PC-3 (cell line): ENCODE results near the gene ACIN1. TPM values are rescaled to one million over a fixed set of nuclear protein-coding genes. Genes with fewer than 3 reads are reported as not detected.

Experiments used
- ATAC-seq: fragments of 200-7000 bp; cut with Tn5 transposase; 2 replicates; pipeline ENCODE4 v1.9.1; 2020; ENCODE audit warnings: mild to moderate bottlenecking, moderate library complexity
- BruUV-seq: library from RNA; stranded (reverse); fragments of 400-500 nt; replicated peaks from 2 replicates; lab custom pipeline; 2021; lab: Mats Ljungman, UMichigan
- CTCF ChIA-PET: fragments of 300-600 bp; sonication (Branson Sonifier 250); formaldehyde crosslinking; loops from one replicate; lab custom pipeline; 2022; ENCODE audit warnings: antibody characterized with exemption; lab: Charles Lee
- POLR2A ChIA-PET: fragments of 300-600 bp; sonication (Branson Sonifier 250); formaldehyde crosslinking; loops from one replicate; lab custom pipeline; 2022; ENCODE audit warnings: antibody characterized with exemption; ENCODE audit not compliant: unreplicated experiment; lab: Charles Lee
- DNase-seq: peaks from one replicate; pipeline ENCODE4 v3.0.0-alpha.2; 2015
- H2AFZ ChIP-seq: fragments of 300-600 bp; sonication (generic); 2 replicates; pipeline ENCODE4 v1.6.0; 2016; ENCODE audit warnings: antibody characterized with exemption, low read length
- H3F3A ChIP-seq: fragments of 300-600 bp; sonication (generic); one replicate; pipeline ENCODE4 v1.6.0; 2017; ENCODE audit warnings: antibody characterized with exemption, low read length, control low read depth, mild to moderate bottlenecking; ENCODE audit not compliant: unreplicated experiment
- H3K27ac ChIP-seq: fragments of 300-600 bp; sonication (generic); 2 replicates; pipeline ENCODE4 v1.5.1; 2016; ENCODE audit warnings: mild to moderate bottlenecking, low read length
- H3K27me3 ChIP-seq: fragments of 300-600 bp; sonication (generic); 2 replicates; pipeline ENCODE4 v1.6.1; 2016; ENCODE audit warnings: low read length, mixed read lengths
- H3K36me3 ChIP-seq: fragments of 300-600 bp; sonication (generic); 2 replicates; pipeline ENCODE4 v1.6.1; 2016; ENCODE audit warnings: low read depth, mixed run types, low read length, mixed read lengths
- H3K4me1 ChIP-seq: fragments of 300-600 bp; sonication (generic); 2 replicates; pipeline ENCODE4 v1.5.1; 2016; ENCODE audit warnings: low read length; ENCODE audit not compliant: insufficient read depth
- H3K4me2 ChIP-seq: fragments of 300-600 bp; sonication (generic); 2 replicates; pipeline ENCODE4 v1.6.0; 2016; ENCODE audit warnings: low read length
- H3K4me3 ChIP-seq: fragments of 300-600 bp; sonication (generic); 2 replicates; pipeline ENCODE4 v1.5.1; 2016; ENCODE audit warnings: mild to moderate bottlenecking, low read length, mixed read lengths
- H3K79me2 ChIP-seq: fragments of 300-600 bp; sonication (generic); 2 replicates; pipeline ENCODE4 v1.6.1; 2017; ENCODE audit warnings: low read length, mixed read lengths
- H3K9ac ChIP-seq: fragments of 300-600 bp; sonication (generic); 2 replicates; pipeline ENCODE4 v1.6.0; 2016; ENCODE audit warnings: mild to moderate bottlenecking, low read length
- H3K9me2 ChIP-seq: fragments of 300-600 bp; sonication (generic); replicated peaks from 2 replicates; pipeline ENCODE4 v1.6.1; 2016; ENCODE audit warnings: mixed run types, low read length, mixed read lengths
- H3K9me3 ChIP-seq: fragments of 300-600 bp; sonication (generic); 2 replicates; pipeline ENCODE4 v1.6.1; 2016; ENCODE audit warnings: low read length, mixed read lengths
- H4K20me1 ChIP-seq: fragments of 300-600 bp; sonication (generic); 2 replicates; pipeline ENCODE4 v1.6.1; 2016; ENCODE audit warnings: low read length, mixed read lengths
- CTCF ChIP-seq: fragments of 300-600 bp; sonication (generic); conservative IDR thresholded peaks from 2 replicates; pipeline ENCODE4 v1.5.1; 2017; ENCODE audit warnings: antibody characterized with exemption, low read depth, mild to moderate bottlenecking, low read length
- EZH2 ChIP-seq: fragments of 300-600 bp; sonication (generic); IDR thresholded peaks from one replicate; pipeline ENCODE4 v1.6.1; 2017; ENCODE audit warnings: antibody characterized with exemption, mild to moderate bottlenecking, low read length; ENCODE audit not compliant: unreplicated experiment
- EZH2phosphoT487 ChIP-seq: fragments of 300-600 bp; sonication (generic); IDR thresholded peaks from 2 replicates; pipeline ENCODE4 v1.6.1; 2018; ENCODE audit warnings: mild to moderate bottlenecking, antibody characterized with exemption, low read length, borderline replicate concordance
- intact Hi-C: fragments of 100-400 bp; cut with micrococcal nuclease; formaldehyde crosslinking; loops from 2 replicates; pipeline ENCODE4 v1.9.0; 2023
- total RNA-seq: library from RNA; depleted of rRNA; stranded (reverse); fragments of >200 nt; gene quantifications from 2 replicates; pipeline ENCODE4 v1.2.3, GENCODE V29; 2014

ACIN1 gene
- total RNA-seq, 1 experiment from 2014 or later, result 112 TPM

DNA sequence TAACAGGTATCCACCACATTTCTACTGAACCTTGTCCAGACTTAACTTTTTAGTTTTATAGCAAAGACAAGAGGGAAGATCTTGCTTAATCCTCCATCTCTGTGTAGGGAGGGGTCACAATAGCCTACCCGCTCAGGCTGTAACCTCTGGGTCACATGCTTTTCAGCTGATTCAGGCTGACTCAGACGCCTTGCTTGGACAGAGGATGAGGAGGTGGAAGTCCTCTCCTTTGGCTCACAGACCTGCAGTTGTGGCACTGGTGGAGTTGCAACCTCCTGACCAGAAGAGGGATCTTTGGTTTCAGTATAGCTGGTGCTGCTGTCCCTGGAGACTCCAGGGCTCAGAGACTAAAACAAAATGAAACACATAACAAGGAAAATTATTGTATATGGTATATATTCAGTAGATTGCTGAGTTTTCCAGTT is 16.2 kb downstream of the ACIN1 start:
- intact Hi-C loops, result loop anchor here (10.0 kb wide), 1 partner anchor 476 kb away; the partner anchor contains the start of genes THTPA and ZFHX2
- BruUV-seq, result no TSS peak
- ChIA-PET POLR2A (interaction anchor here (0.7 to 1.1 kb wide), 2 partner anchors 16 to 34 kb away, joined by 3 to 6 read pairs; partner anchors contain the start of genes ACIN1 and C14orf119), CTCF (interaction anchor here (3.7 kb wide), 1 partner anchor 10 kb away, joined by 19 read pairs; no protein-coding TSS in a partner anchor)
- Histone ChIP-seq H3K27me3 (no peaks in the 10 kb centered on the region), H3K27ac (peak overlapping the region; percentile 61), H3F3A (peaks cover 7% of the 10 kb centered on the region), H3K36me3 (peaks cover 72% of the 10 kb centered on the region), H3K9me3 (no peaks in the 10 kb centered on the region), H3K9me2 (no peaks in the 10 kb centered on the region), H2AFZ (no peak overlapping the region), H4K20me1 (no peaks in the 10 kb centered on the region), H3K79me2 (0 out of 2 replicates have a peak, but pooled peaks cover 5% of the 10 kb centered on the region), H3K4me2 (peak overlapping the region; percentile 63), H3K4me3 (peak overlapping the region; percentile 13; the same call in 1 of the 2 replicates), H3K9ac (peak overlapping the region; percentile 5; the same call in 1 of the 2 replicates), H3K4me1 (peaks cover 26% of the 10 kb centered on the region)
- DNase-seq (peak; percentile 96), ATAC-seq (peak; percentile 98)
- TF ChIP-seq EZH2, result no peak
- no peak for TF ChIP-seq EZH2phosphoT487
- TF ChIP-seq CTCF, result no peak

DNA sequence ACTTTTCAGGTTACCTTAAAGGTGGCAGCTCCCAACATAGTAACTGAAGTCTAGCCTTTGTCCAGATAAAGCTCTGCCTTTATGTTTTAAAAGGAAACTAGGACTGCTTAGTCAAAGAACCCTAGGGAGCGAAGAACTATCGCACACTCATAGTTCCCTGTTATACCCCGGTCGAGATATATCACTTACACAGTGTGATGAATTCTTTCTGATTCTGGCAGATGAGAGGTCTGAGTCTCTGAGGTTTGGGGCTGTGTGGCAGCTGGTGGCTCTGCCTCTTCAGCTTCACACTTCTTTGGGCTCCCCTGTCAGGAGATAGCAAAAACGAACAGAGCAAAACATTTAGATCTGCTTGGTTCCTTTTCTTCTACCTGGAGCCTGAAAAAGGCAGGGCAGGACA is 17.0 kb downstream of the ACIN1 start:
- Histone ChIP-seq H4K20me1 (no peaks in the 10 kb centered on the region), H3K9ac (peak overlapping the region; percentile 5; the same call in 1 of the 2 replicates), H3K27ac (peak overlapping the region; percentile 61), H3K9me3 (no peaks in the 10 kb centered on the region), H3K27me3 (no peaks in the 10 kb centered on the region), H3K36me3 (peaks cover 71% of the 10 kb centered on the region), H3K9me2 (no peaks in the 10 kb centered on the region), H3K79me2 (0 out of 2 replicates have a peak, but pooled peaks cover 5% of the 10 kb centered on the region), H3K4me3 (no peak overlapping the region), H2AFZ (no peak overlapping the region), H3F3A (peaks cover 7% of the 10 kb centered on the region), H3K4me2 (peak overlapping the region; percentile 63; the same call in 1 of the 2 replicates), H3K4me1 (peaks cover 28% of the 10 kb centered on the region)
- ChIA-PET POLR2A (interaction anchor here (1.1 kb wide), 1 partner anchor 17 kb away, joined by 6 read pairs; the partner anchor contains the start of genes ACIN1 and C14orf119), CTCF (interaction anchor here (1.1 to 3.7 kb wide), 2 partner anchors 9 to 42 kb away, joined by 4 to 19 read pairs; no protein-coding TSS in a partner anchor)
- intact Hi-C loops, result loop anchor here (2.0 to 10.0 kb wide), 2 partner anchors 31 to 477 kb away; partner anchors contain the start of genes THTPA and ZFHX2
- no TSS peak for BruUV-seq
- no peak for DNase-seq
- no peak for ATAC-seq
- TF ChIP-seq EZH2phosphoT487, result no peak
- no peak for TF ChIP-seq EZH2
- no peak for TF ChIP-seq CTCF
